Left ventricle myocardium inferior (tissue), 1 donor: ENCODE results near the gene UBE3C. TPM values are rescaled to one million over a fixed set of nuclear protein-coding genes. Genes with fewer than 3 reads are reported as not detected.
"Not testable (repeated sequence)": the region's sequence is repeated elsewhere in the genome, so short reads cannot be mapped to it uniquely, and the experiment has no call there.

Experiments
- DNase-seq: peaks from one replicate; pipeline ENCODE4 v3.0.0-alpha.2; 2020
- H3K27ac ChIP-seq: fragments of 200-600 bp; replicated peaks from 2 replicates; pipeline ENCODE4 v1.8.0; 2021
- H3K27me3 ChIP-seq: fragments of 200-600 bp; 2 replicates; pipeline ENCODE4 v1.8.0; 2021; ENCODE audit warnings: low read depth
- H3K36me3 ChIP-seq: fragments of 200-600 bp; 2 replicates; pipeline ENCODE4 v1.8.0; 2021
- H3K4me1 ChIP-seq: fragments of 200-600 bp; 2 replicates; pipeline ENCODE4 v1.8.0; 2021
- H3K4me3 ChIP-seq: fragments of 200-600 bp; 2 replicates; pipeline ENCODE4 v1.8.0; 2021; ENCODE audit warnings: mild to moderate bottlenecking, moderate library complexity
- H3K9me3 ChIP-seq: fragments of 200-600 bp; replicated peaks from 2 replicates; pipeline ENCODE4 v1.8.0; 2021
- intact Hi-C: fragments of 100-400 bp; cut with micrococcal nuclease; formaldehyde crosslinking; loops from one replicate; pipeline ENCODE4 v1.11.0; 2022
- total RNA-seq: library from RNA; stranded (reverse); fragmentation: NEBNext Ultra II Directional; extraction: Animal tissue kit (Norgen Biotek cat#: 25700); gene quantifications from one replicate; pipeline ENCODE4 v1.2.1, GENCODE V29; 2021
- TF ChIP-seq, protein P1 (sequence below): fragments of 200-600 bp; IDR thresholded peaks from 2 replicates; pipeline ENCODE4 v1.8.0; 2021; ENCODE audit warnings: antibody characterized with exemption, mild to moderate bottlenecking, borderline replicate concordance
- donor health status: DM: no; HTN: yes; CAD: no; lungs with severe emphysema.

The UBE3C gene
- total RNA-seq, 1 donor from 2014 or later = 50.2 TPM

DNA sequence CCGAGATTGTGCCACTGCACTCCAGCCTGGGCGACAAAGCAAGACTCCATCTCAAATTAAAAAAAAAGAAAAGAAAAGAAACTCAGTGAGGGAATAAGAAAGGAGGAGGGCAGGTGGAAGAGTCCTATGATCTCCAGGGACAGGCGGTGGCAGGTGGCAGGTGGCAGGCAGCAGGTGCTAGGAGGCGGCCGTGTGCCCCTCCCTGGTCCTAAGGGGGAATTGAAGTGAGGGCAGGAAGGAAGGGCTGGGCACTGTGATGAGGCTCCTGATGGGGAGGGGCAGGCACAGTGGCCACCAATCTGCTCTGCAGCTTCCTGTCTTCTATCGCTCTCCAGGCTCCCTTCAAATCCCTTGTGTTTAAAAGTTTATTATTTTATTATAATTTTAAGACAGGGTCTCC, 41.2 kb upstream of the UBE3C start:
- H3K4me1 ChIP-seq = no peaks in the 10 kb centered on the region
- peaks cover 22% of the 10 kb centered on the region for H3K9me3 ChIP-seq
- no peak for DNase-seq
- TF ChIP-seq, protein P1, sequence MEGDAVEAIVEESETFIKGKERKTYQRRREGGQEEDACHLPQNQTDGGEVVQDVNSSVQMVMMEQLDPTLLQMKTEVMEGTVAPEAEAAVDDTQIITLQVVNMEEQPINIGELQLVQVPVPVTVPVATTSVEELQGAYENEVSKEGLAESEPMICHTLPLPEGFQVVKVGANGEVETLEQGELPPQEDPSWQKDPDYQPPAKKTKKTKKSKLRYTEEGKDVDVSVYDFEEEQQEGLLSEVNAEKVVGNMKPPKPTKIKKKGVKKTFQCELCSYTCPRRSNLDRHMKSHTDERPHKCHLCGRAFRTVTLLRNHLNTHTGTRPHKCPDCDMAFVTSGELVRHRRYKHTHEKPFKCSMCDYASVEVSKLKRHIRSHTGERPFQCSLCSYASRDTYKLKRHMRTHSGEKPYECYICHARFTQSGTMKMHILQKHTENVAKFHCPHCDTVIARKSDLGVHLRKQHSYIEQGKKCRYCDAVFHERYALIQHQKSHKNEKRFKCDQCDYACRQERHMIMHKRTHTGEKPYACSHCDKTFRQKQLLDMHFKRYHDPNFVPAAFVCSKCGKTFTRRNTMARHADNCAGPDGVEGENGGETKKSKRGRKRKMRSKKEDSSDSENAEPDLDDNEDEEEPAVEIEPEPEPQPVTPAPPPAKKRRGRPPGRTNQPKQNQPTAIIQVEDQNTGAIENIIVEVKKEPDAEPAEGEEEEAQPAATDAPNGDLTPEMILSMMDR = no peak
- intact Hi-C loops = no loop called here
- H3K4me3 ChIP-seq = no peak overlapping the region
- H3K27me3 ChIP-seq = peaks cover 36% of the 10 kb centered on the region
- no peak overlapping the region for H3K27ac ChIP-seq
- no peaks in the 10 kb centered on the region for H3K36me3 ChIP-seq

DNA sequence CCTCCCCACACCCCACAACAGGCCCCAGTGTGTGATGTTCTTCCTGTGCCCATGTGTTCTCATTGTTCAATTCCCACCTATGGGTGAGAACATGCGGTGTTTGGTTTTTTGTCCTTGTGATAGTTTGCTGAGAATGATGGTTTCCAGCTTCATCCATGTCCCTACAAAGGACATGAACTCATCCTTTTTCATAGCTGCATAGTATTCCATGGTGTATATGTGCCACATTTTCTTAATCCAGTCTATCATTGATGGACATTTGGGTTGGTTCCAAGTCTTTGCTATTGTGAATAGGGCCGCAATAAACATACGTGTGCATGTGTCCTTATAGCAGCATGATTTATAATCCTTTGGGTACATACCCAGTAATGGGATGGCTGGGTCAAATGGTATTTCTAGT, 38.7 kb upstream of the UBE3C start:
- DNase-seq, intact Hi-C loops, H3K4me1 ChIP-seq, H3K27ac ChIP-seq, H3K36me3 ChIP-seq, H3K4me3 ChIP-seq: not testable (repeated sequence)
- Histone ChIP-seq H3K27me3 (peaks cover 35% of the 10 kb centered on the region), H3K9me3 (peaks cover 16% of the 10 kb centered on the region)

DNA sequence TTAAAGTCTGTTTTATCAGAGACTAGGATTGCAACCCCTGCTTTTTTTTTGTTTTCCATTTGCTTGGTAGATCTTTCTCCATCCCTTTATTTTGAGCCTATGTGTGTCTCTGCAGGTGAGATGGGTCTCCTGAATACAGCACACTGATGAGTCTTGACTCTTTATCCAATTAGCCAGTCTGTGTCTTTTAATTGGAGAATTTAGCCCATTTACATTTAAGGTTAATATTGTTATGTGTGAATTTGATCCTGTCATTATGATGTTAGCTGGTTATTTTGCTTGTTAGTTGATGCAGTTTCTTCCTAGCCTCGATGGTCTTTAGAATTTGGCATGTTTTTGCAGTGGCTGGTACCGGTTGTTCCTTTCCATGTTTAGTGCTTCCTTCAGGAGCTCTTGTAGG, 35.1 kb upstream of the UBE3C start:
- H3K4me3 ChIP-seq, H3K27ac ChIP-seq, DNase-seq, H3K4me1 ChIP-seq, H3K36me3 ChIP-seq, intact Hi-C loops: not testable (repeated sequence)
- H3K27me3 ChIP-seq = peaks cover 20% of the 10 kb centered on the region
- peaks cover 36% of the 10 kb centered on the region for H3K9me3 ChIP-seq

GRCh38 chr7:157111311-157111710, 27.4 kb upstream of the UBE3C start:
- TF ChIP-seq, protein P1 = no peak
- intact Hi-C loops = no loop called here
- DNase-seq = no peak
- Histone ChIP-seq H3K27ac (no peak overlapping the region), H3K27me3 (peaks cover 63% of the 10 kb centered on the region), H3K9me3 (peaks cover 26% of the 10 kb centered on the region), H3K4me3 (no peak overlapping the region), H3K4me1 (no peaks in the 10 kb centered on the region), H3K36me3 (no peaks in the 10 kb centered on the region)

DNA sequence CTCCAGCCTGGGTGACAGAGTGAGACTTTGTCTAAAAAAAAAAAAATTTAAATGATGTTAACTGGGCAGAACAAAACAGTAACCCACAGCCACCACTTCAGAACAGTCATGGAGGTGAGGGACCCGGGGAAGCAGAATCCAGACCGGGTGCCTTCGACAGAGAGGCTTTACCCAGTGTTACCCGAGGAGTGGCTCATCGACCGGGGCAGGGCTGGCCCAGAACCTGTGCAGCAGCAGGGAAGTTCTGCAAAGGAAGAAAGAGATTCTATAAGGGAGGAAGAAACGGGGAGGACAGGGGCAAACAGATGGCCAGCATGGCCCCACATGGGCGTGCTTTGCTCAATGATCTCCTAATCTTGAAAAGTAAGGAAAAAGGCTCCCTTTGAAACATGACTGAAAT, 26.0 kb upstream of the UBE3C start:
- no peak for DNase-seq
- H3K4me1 ChIP-seq = no peaks in the 10 kb centered on the region
- H3K9me3 ChIP-seq = peaks cover 16% of the 10 kb centered on the region
- no peaks in the 10 kb centered on the region for H3K36me3 ChIP-seq
- intact Hi-C loops = no loop called here
- H3K27ac ChIP-seq = no peak overlapping the region
- no peak overlapping the region for H3K4me3 ChIP-seq
- TF ChIP-seq, protein P1 = no peak
- peaks cover 59% of the 10 kb centered on the region for H3K27me3 ChIP-seq

DNA sequence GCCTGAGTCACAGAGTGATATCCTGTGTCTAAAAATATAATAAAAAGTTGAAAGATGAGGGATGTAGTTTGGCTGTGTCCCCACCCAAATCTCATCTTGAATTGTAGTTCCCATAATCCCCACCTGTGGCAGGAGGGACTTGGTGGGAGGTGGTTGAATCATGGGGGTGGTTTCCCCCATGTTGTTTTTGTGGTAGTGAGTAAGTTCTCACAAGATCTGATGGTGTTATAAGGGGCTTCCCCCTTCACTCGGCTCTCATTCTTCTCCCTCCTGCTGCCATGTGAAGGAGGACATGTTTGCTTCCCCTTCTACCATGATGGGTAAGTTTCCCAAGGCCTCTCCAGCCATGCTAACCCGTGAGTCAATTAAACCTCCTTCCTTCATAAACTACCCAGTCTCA, 25.1 kb upstream of the UBE3C start:
- Histone ChIP-seq H3K27ac (no peak overlapping the region), H3K9me3 (peaks cover 20% of the 10 kb centered on the region)
- intact Hi-C loops = no loop called here

More for the DNA sequence above, 25.1 kb upstream of the UBE3C start:
- H3K27me3 ChIP-seq = peaks cover 50% of the 10 kb centered on the region
- TF ChIP-seq, protein P1 = no peak
- DNase-seq = no peak
- H3K36me3 ChIP-seq = no peaks in the 10 kb centered on the region
- no peak overlapping the region for H3K4me3 ChIP-seq
- H3K4me1 ChIP-seq = no peaks in the 10 kb centered on the region
